ENCODE data around the gene RSPH6A.

The RSPH6A gene

GRCh38 chr19:45814851-45815480, at the start of gene RSPH6A:
RSPH6A (minus strand) TSS chr19:45815308; CDS start chr19:45815176, 132 bp downstream.
- no peak for DNase-seq (ENCODE audit: low read depth)

DNA sequence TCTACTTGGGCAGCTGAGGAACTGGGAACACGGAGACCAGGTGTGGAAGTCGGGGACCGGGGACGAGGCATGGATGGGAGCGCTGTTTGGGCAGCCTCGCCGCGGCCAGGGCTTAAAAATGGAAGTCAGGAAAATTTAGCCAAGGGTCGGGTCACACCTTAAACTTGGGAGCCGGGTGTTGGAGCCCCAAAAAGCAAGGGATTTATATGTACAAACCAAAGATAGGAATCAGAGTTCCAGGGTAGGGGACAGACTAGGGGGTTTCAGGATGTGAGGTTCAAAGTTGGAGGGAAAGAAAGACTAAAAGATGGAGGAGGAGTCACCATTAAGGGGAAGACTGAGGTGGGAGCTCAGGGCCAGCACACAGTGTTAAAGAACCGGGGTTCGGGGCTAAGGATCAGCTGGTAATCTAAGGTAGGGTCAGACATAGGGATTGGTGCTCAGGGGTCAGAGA, 49.5 kb upstream of the RSPH6A start:
- DNase-seq (ENCODE audit: low read depth): no peak

- DNase-seq (ENCODE audit: low read depth): no peak
Measured at GRCh38 chr19:45863840-45864628, 48.9 kb upstream of the RSPH6A start, which contains the start of gene FOXA3. FOXA3 (plus strand) TSS chr19:45864326; CDS start chr19:45864457, 131 bp downstream.

DNA sequence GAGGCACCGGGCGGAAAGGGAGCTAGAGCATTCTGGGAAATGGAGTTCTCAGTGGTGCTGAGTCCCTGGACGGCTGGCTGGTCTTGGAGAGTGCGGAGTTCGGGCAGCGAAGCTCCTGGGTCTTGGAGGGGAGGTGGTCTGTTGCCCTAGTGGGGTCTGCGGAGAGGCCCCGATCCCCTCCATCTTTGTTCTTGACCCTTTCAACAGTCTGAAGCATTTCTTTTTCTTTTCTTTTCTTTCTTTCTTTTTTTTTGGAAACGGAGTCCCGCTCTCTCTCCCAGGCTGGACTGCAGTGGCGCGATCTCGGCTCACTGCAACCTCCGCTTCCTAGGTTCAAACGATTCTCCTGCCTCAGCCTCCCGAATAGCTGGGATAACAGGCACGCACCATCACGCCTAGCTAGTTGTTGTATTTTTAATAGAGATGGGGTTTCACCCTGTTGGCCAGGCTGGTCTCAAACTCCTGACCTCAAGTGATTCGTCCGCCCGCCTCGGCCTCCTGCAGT, 48.3 kb upstream of the RSPH6A start:
- no peak for DNase-seq (ENCODE audit: low read depth)

DNA sequence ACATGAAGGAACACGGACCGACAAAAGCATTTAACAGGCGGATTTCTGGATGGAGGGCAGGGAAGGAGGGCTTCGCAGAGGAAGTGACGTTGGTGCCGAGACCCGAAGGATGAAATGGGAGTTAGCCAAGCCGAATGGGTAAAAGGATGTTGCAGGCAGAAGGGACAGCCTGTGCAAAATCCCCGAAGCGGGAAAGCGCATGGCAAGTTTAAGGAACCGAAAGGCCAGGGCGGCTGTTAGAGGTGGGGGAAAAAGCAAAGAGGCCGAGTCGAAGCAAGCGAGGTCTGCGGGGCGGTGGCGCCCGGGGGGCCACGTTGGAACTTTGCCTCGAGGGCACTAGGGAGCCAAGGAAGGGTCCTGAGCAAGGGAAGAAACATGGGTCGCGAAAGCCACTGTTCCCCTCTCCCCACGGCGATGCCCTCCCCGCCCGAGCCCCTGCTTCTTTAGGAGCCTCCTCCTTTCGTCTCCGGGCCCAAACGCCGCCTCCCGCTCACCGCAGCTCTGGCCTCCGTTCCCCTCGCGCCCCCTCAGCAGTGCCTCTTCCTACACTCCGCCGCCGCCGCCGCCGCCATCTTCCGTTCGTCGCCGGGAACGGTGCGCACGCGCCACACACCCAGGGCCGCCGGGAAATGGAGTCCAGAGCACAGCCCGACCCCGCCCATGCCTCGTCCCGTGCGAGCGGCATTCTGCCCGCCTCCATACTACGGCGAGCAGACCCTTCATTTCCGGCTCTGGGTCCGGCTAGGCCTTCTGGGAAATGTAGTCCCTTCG, 47.6 kb upstream of the RSPH6A start, which contains the start of gene SYMPK:
TSS of gene SYMPK (minus strand) at position 584 of the 771 bp plus-strand sequence. CDS start 8,652 bp downstream, outside the sequence.
- peak; percentile 89 for DNase-seq (ENCODE audit: low read depth)

DNA sequence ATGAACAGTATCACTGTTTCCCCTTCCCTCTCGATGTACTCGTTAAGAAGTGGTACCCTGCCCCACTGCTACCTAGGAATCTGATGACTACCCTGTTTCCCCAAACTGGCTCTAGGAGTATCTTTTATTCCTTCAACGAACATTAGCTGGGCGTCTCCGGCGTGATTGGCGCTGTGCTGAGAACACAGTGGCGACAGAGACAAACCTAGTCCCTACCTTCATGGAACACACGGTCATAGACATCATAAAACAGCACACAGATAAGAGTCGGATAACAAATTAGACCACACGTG, 47.1 kb upstream of the RSPH6A start:
- DNase-seq (ENCODE audit: low read depth): no peak

DNA sequence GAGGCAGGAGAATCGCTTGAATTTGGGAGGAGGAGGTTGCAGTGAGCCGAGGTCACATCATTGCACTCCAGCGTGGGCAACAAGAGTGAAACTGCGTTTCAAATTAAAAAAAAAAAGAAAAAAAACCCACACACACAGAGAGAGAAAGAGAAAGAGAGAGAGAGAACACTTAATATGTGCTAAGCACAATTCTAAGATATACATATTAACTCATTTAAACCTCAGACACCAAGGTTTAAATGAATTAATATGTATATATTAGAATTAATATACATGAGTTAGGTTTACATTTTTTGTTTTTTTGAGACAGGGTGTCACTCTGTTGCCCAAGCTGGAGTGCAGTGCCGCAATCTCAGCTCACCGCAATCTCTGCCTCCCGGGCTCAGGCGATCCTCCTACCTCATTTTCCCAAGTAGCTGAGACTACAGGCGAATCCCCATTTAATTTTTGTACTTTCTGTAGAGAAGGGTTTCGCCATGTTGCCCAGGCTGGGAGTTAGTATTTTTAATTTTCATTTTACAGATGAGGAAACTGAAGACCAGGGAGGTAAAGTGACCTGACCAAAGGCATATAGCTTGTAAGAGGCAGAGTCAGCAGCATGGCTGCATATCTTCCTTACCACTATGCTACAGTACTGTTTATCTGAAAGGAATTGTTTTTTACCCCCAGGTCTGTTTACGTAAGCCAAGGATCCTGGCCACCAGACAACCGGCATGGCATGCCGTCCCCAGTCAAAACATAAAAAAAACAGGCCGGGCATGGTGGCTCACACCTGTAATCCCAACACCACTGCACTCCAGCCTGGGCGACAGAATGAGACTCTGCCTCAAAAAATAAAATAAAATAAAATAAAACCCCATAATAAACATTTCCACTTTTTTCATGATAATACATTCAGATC, 45.5 kb upstream of the RSPH6A start:
- no peak for DNase-seq (ENCODE audit: low read depth)

- DNase-seq (ENCODE audit: low read depth): no peak
Measured at GRCh38 chr19:45854167-45854778, 39.2 kb upstream of the RSPH6A start.

GRCh38 chr19:45852983-45853382, 37.9 kb upstream of the RSPH6A start:
- no peak for DNase-seq (ENCODE audit: low read depth)

- no peak for DNase-seq (ENCODE audit: low read depth)
Measured at GRCh38 chr19:45852145-45852750, 37.1 kb upstream of the RSPH6A start.

GRCh38 chr19:45848922-45849321, 33.8 kb upstream of the RSPH6A start:
- no peak for DNase-seq (ENCODE audit: low read depth)

DNA sequence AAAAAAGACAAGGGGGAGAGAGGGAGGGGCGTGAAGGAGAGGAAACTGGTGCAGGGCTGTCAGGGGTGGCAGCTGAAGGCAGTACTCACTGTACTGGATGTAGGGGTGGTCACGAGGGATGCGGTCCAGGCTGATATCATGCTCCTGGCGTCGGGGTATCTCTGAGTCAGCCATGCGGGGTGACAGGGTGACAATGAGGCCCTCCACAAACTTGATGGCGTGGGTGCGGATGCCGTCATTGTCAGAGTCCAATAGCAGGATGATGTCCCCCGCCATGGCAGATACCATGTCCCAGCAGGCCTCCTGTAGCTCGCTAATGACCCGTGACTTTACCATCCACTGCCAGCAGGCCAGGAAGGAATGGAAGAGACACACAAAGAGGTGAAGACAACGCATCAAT, 32.6 kb upstream of the RSPH6A start:
- no peak for DNase-seq (ENCODE audit: low read depth)

DNA sequence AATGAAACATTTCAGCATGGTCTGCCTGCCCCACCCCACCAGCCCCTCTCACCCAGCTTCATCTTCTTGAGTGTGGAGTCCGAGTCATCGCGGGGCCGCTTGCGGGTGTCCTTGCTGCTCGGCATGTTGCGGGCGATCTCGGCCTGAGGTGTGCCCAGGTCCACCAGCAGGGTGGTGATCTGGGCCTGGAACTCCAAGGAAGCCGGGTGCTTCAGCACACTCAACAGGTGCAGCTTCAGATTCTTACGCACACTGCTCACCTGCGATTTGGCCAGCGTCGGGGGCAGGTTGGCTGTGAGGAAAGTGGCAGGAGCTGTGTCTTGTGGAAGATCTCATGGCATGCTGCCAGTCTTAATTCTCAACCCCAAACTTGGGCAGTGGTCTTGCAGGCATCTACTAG, 27.1 kb upstream of the RSPH6A start:
- no peak for DNase-seq (ENCODE audit: low read depth)

- DNase-seq (ENCODE audit: low read depth): no peak
Measured at GRCh38 chr19:45834970-45835369, 19.9 kb upstream of the RSPH6A start.

- no peak for DNase-seq (ENCODE audit: low read depth)
Measured at GRCh38 chr19:45828945-45829344, 13.8 kb upstream of the RSPH6A start.

DNA sequence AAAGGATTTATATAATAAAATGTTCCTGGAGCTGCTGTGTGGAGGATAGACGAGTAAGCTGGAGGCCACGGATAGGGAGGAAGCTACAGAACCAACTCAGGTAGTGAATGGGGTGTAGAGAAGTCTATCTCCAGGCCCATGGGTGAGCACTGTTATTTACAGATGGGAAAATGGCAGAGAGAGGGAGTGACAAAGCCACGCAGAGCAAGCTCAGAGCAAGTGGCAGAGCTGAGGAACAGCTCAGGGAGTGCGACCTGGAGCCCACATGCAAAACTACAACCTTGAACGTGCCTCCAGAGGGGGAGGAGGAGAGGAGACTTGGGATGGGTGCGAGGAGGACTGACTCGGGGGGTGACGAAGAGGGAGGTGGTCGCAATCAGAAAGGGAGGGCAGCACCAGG, 13.4 kb upstream of the RSPH6A start:
- DNase-seq (ENCODE audit: low read depth): no peak

GRCh38 chr19:45827459-45828093, 12.5 kb upstream of the RSPH6A start:
- no peak for DNase-seq (ENCODE audit: low read depth)

GRCh38 chr19:45826934-45827333, 11.8 kb upstream of the RSPH6A start:
- DNase-seq (ENCODE audit: low read depth): no peak

GRCh38 chr19:45825917-45826893, 11.1 kb upstream of the RSPH6A start:
- no peak for DNase-seq (ENCODE audit: low read depth)

Measured in GM04503 (cell line).